Ovary (tissue), 9 donors: ENCODE measurements around the gene ZNF597. TPM values are rescaled to one million over a fixed set of nuclear protein-coding genes. Genes with fewer than 3 reads are reported as not detected.

Source experiments
- DNase-seq, 5 donors: peaks; one replicate each; pipeline ENCODE4 v3.0.0-alpha.2; 2019 to 2020
- H3K27ac ChIP-seq, 2 donors: fragments of 200-600 bp; one replicate each; pipeline versions ENCODE4 v1.5.1 to v1.8.0; 2019 to 2022
- H3K27me3 ChIP-seq: fragments of 200-600 bp; one replicate; pipeline ENCODE4 v1.8.0; 2022
- H3K36me3 ChIP-seq: fragments of 200-600 bp; sonication (generic); one replicate; pipeline ENCODE4 v1.5.1; 2019
- H3K4me1 ChIP-seq: one replicate; pipeline ENCODE4 v1.8.1; 2013; ENCODE audit warnings: mild to moderate bottlenecking, moderate library complexity; ENCODE audit not compliant: insufficient read depth
- H3K4me3 ChIP-seq: fragments of 200-600 bp; sonication (generic); one replicate; pipeline ENCODE4 v1.5.1; 2017
- H3K9me3 ChIP-seq, 2 donors: fragments of 200-600 bp in 1 of 2; sonication (generic) in 1 of 2; one replicate each; pipeline versions ENCODE4 v1.5.1 to v1.8.1; 2013 to 2019; ENCODE audit warnings: mild to moderate bottlenecking in 1 of 2, moderate library complexity in 1 of 2
- CTCF ChIP-seq, 3 donors: fragments of 450-650 bp in 2 of 3; fragments of 200-600 bp in 1 of 3; IDR thresholded peaks; one replicate each; pipeline versions ENCODE4 v1.5.1 to v1.8.0; 2016 to 2022; ENCODE audit warnings: antibody characterized with exemption in 3 of 3, mild to moderate bottlenecking in 1 of 3
- EP300 ChIP-seq: sonication (generic); formaldehyde crosslinking; IDR thresholded peaks from one replicate; pipeline ENCODE4 v1.6.1; 2017; ENCODE audit warnings: antibody characterized with exemption
- POLR2A ChIP-seq: fragments of 450-650 bp; IDR thresholded peaks from one replicate; pipeline ENCODE4 v1.6.1; 2017; ENCODE audit warnings: antibody characterized with exemption, mild to moderate bottlenecking, moderate library complexity
- WGBS, 3 donors: extraction: QIAGEN DNeasy Blood & Tissue Kit in 1 of 3; methylation state at CpG; one replicate each; pipeline versions ENCODE4 v1.1.5 to v1.1.7; 2013 to 2017; 5-methylcytosine and 5-hydroxymethylcytosine counted together
- intact Hi-C, 4 donors: fragments of 100-400 bp; cut with DNase I; formaldehyde crosslinking; loops; one replicate each; pipeline versions ENCODE4 v1.11.0 to v1.15.1; 2022 to 2023
- polyA plus RNA-seq, 2 donors: library from polyadenylated mRNA; stranded (reverse); fragments of 200-250 nt in 1 of 2; fragments of 350-450 nt in 1 of 2; fragmentation: Illumina TruSeq in 1 of 2; extraction: RNeasy Lipid Tissue Mini Kit (QIAGEN cat#74804) in 1 of 2; gene quantifications; one replicate each; pipeline ENCODE4 v1.2.3, GENCODE V29; 2013 to 2014
- total RNA-seq, 7 donors: library from RNA; depleted of rRNA in 2 of 7; stranded (reverse); fragments of >200 nt in 2 of 7; fragmentation: NEBNext Ultra II Directional in 3 of 7; extraction: Animal tissue kit (Norgen Biotek cat#: 25700) in 3 of 7; gene quantifications; one replicate each; pipeline versions ENCODE4 v1.1.0 to v1.2.4, GENCODE V29; 2016 to 2023
- donor health status: DM: no; HTN: no; CAD: no; lungs with moderate emphysema.
- donor health status: DM: no; HTN: no; CAD: no.
- donor health status: Bipolar disorder and iron deficiency.
- donor health status: DM: yes; HTN: yes; CAD: no.
- donor health status: DM: no; HTN: no; CAD: no.
- donor health status: DM: yes; HTN: yes; CAD: no.

Gene ZNF597
- total and polyA plus RNA-seq, 9 donors = 1.6 to 3.8 (median 3.0) TPM

GRCh38 chr16:3413730-3414379 is 29.4 kb downstream of the ZNF597 start:
- TF ChIP-seq CTCF (IDR thresholded peaks at IDR 0.05) = no peak
- TF ChIP-seq POLR2A = no peak
- no peak for TF ChIP-seq EP300
- WGBS, 3 donors = 25 to 49% (median 47%) methylated on average over 28 to 29 of the region's 29 CpGs
- Histone ChIP-seq H3K27ac (no peak overlapping the region), H3K4me1 (no peaks in the 10 kb centered on the region), H3K36me3 (no peaks in the 10 kb centered on the region), H3K27me3 (no peaks in the 10 kb centered on the region), H3K4me3 (no peak overlapping the region), H3K9me3 (peaks cover 2 to 39% of the 10 kb centered on the region in 2 donors)
- intact Hi-C loops = no loop called here
- no peak for DNase-seq

GRCh38 chr16:3408561-3409197 is 34.6 kb downstream of the ZNF597 start:
- Histone ChIP-seq H3K4me3 (no peak overlapping the region), H3K4me1 (peaks cover under 1% of the 10 kb centered on the region)

GRCh38 chr16:3401719-3402397 is 41.4 kb downstream of the ZNF597 start:
- H3K9me3 ChIP-seq = peaks cover 3 to 27% of the 10 kb centered on the region in 2 donors
- intact Hi-C loops = loop anchor here in 1 of 4 donors (10.0 kb wide), 2 partner anchors 117 to 193 kb away; partner anchors contain the start of gene ZNF263
- H3K4me3 ChIP-seq = peak overlapping the region; percentile 65
- no peak for DNase-seq
- peaks cover 2% of the 10 kb centered on the region for H3K36me3 ChIP-seq
- no peaks in the 10 kb centered on the region for H3K27me3 ChIP-seq
- no peak for TF ChIP-seq EP300
- no peak for TF ChIP-seq CTCF (IDR thresholded peaks at IDR 0.05)
- no peak for TF ChIP-seq POLR2A
- H3K27ac ChIP-seq = peak overlapping the region in 1 of 2 donors; percentile 59
- H3K4me1 ChIP-seq = peaks cover 7% of the 10 kb centered on the region
- 24 to 28% (median 24%) methylated on average over 17 of the region's 17 CpGs for WGBS, 3 donors

More at GRCh38 chr16:3408561-3409197, 34.6 kb downstream of the ZNF597 start:
- 96 to 97% (median 96%) methylated on average over 12 of the region's 12 CpGs for WGBS, 3 donors
- no peak for DNase-seq
- Histone ChIP-seq H3K36me3 (no peaks in the 10 kb centered on the region), H3K27me3 (no peaks in the 10 kb centered on the region), H3K9me3 (peaks cover 10 to 61% of the 10 kb centered on the region in 2 donors), H3K27ac (no peak overlapping the region)
- intact Hi-C loops = loop anchor here in 1 of 4 donors (10.0 kb wide), 2 partner anchors 124 to 186 kb away; partner anchors contain the start of gene ZNF263
- TF ChIP-seq CTCF (IDR thresholded peaks at IDR 0.05) (no peak), POLR2A (no peak), EP300 (no peak)
